Thyroid gland (tissue), 4 donors: ENCODE measurements around the gene RELL1. TPM values are rescaled to one million over a fixed set of nuclear protein-coding genes. Genes with fewer than 3 reads are reported as not detected.

Source experiments
- DNase-seq, 2 donors: peaks; one replicate each; pipeline ENCODE4 v3.0.0-alpha.2; 2019
- H3K27ac ChIP-seq, 3 donors: fragments of 200-600 bp; sonication (generic); 1 replicate in 2 of 3; 2 replicates in 1 of 3; pipeline ENCODE4 v1.5.1; 2016 to 2019; ENCODE audit warnings: mild to moderate bottlenecking in 1 of 3, moderate library complexity in 1 of 3
- H3K27me3 ChIP-seq: fragments of 200-600 bp; sonication (generic); one replicate; pipeline ENCODE4 v1.5.1; 2019
- H3K36me3 ChIP-seq, 2 donors: fragments of 200-600 bp; sonication (generic); one replicate each; pipeline ENCODE4 v1.5.1; 2016 to 2019
- H3K4me1 ChIP-seq, 2 donors: fragments of 200-600 bp; sonication (generic); one replicate each; pipeline ENCODE4 v1.5.1; 2017 to 2019
- H3K4me3 ChIP-seq, 3 donors: fragments of 200-600 bp; sonication (generic); replicated peaks in 1 of 3; 1 replicate in 2 of 3; 2 replicates in 1 of 3; pipeline ENCODE4 v1.5.1; 2016; ENCODE audit warnings: mild to moderate bottlenecking in 1 of 3
- H3K9me3 ChIP-seq: fragments of 200-600 bp; sonication (generic); one replicate; pipeline ENCODE4 v1.5.1; 2017
- POLR2A ChIP-seq, 2 donors: fragments of 450-650 bp; IDR thresholded peaks; one replicate each; pipeline ENCODE4 v1.6.1; 2017; ENCODE audit warnings: antibody characterized with exemption in 2 of 2, mild to moderate bottlenecking in 2 of 2, moderate library complexity in 1 of 2
- WGBS, 2 donors: methylation state at CpG; one replicate each; pipeline ENCODE4 v1.1.5; 2017; 5-methylcytosine and 5-hydroxymethylcytosine counted together
- intact Hi-C: fragments of 100-400 bp; cut with DNase I; formaldehyde crosslinking; loops from one replicate; pipeline ENCODE4 v1.15.1; 2023
- total RNA-seq, 4 donors: library from RNA; depleted of rRNA; stranded (reverse); fragments of >200 nt; gene quantifications; one replicate each; pipeline ENCODE4 v1.2.3, GENCODE V29; 2016
- TF ChIP-seq, protein P1 (sequence below), 6 experiments: fragments of 200-600 bp in 3 of 6; fragments of 450-650 bp in 3 of 6; sonication (generic) in 3 of 6; IDR thresholded peaks; one replicate each; pipeline ENCODE4 v1.5.1; 2016 to 2019; ENCODE audit warnings: antibody characterized with exemption in 6 of 6, mild to moderate bottlenecking in 2 of 6, inconsistent platforms in 1 of 6, moderate library complexity in 1 of 6

The RELL1 gene
- total RNA-seq, 4 donors from 2014 or later = 105 to 123 (median 116) TPM

GRCh38 chr4:37656649-37657048 lies 29.5 kb downstream of the RELL1 start:
- intact Hi-C loops = no loop called here
- no peak overlapping the region for H3K4me3 ChIP-seq
- H3K27me3 ChIP-seq = no peaks in the 10 kb centered on the region
- peaks cover 29 to 40% of the 10 kb centered on the region in 2 donors for H3K4me1 ChIP-seq
- no peaks in the 10 kb centered on the region for H3K9me3 ChIP-seq
- no peaks in the 10 kb centered on the region for H3K36me3 ChIP-seq
- TF ChIP-seq, protein P1, sequence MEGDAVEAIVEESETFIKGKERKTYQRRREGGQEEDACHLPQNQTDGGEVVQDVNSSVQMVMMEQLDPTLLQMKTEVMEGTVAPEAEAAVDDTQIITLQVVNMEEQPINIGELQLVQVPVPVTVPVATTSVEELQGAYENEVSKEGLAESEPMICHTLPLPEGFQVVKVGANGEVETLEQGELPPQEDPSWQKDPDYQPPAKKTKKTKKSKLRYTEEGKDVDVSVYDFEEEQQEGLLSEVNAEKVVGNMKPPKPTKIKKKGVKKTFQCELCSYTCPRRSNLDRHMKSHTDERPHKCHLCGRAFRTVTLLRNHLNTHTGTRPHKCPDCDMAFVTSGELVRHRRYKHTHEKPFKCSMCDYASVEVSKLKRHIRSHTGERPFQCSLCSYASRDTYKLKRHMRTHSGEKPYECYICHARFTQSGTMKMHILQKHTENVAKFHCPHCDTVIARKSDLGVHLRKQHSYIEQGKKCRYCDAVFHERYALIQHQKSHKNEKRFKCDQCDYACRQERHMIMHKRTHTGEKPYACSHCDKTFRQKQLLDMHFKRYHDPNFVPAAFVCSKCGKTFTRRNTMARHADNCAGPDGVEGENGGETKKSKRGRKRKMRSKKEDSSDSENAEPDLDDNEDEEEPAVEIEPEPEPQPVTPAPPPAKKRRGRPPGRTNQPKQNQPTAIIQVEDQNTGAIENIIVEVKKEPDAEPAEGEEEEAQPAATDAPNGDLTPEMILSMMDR (IDR thresholded peaks at IDR 0.05) = no peak
- no peak for TF ChIP-seq POLR2A (IDR thresholded peaks at IDR 0.05)
- WGBS, 2 donors = 91 to 96% methylated on average over 4 of the region's 4 CpGs
- no peak for DNase-seq
- no peak overlapping the region for H3K27ac ChIP-seq

- intact Hi-C loops = no loop called here
- no peak for DNase-seq
- H3K4me1 ChIP-seq = peaks cover 13 to 25% of the 10 kb centered on the region in 2 donors
- no peaks in the 10 kb centered on the region for H3K9me3 ChIP-seq
- H3K27me3 ChIP-seq = no peaks in the 10 kb centered on the region
- H3K4me3 ChIP-seq = no peak overlapping the region
- TF ChIP-seq, protein P1 (IDR thresholded peaks at IDR 0.05) = no peak
- TF ChIP-seq POLR2A (IDR thresholded peaks at IDR 0.05) = no peak
- no peaks in the 10 kb centered on the region for H3K36me3 ChIP-seq
- WGBS, 2 donors = 90 to 95% methylated on average over 1 of the region's 1 CpG
- no peak overlapping the region for H3K27ac ChIP-seq
Measured at GRCh38 chr4:37653601-37654000, 32.6 kb downstream of the RELL1 start.

GRCh38 chr4:37652747-37653527 lies 33.2 kb downstream of the RELL1 start:
- intact Hi-C loops = no loop called here
- no peak for DNase-seq
- Histone ChIP-seq H3K27me3 (no peaks in the 10 kb centered on the region), H3K4me1 (peaks cover 18 to 25% of the 10 kb centered on the region in 2 donors), H3K36me3 (no peaks in the 10 kb centered on the region), H3K4me3 (no peak overlapping the region), H3K27ac (no peak overlapping the region), H3K9me3 (no peaks in the 10 kb centered on the region)
- WGBS, 2 donors = 91 to 93% methylated on average over 4 of the region's 4 CpGs
- TF ChIP-seq, protein P1 (IDR thresholded peaks at IDR 0.05) = no peak
- TF ChIP-seq POLR2A (IDR thresholded peaks at IDR 0.05) = no peak

DNA sequence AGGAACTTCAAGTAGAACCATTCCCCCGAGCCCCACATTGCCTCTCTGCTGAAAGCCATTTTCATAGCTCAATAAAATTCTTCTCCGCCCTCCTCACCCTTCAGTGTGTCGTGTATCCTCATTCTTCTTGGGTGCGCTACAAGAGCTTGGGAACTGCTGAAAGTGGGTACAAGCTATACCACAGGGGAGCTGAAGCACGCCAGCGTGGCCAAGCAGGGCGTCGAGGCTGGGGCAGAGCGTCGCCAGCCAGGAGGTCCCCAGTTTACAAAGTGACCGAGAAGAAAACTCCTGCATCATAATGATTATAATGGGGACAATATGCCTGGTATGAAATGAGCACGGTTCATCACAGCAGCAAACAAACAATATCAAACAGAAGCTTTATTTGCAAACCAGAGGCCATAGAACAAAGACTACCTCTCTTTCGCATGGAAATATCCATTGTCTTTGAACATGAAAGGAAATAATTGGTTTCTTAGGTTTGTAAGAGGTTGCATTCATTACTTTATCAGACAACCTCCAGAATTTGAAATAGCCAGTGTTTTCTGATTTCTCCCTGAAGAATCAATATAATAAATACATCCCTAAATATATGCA lies 34.3 kb downstream of the RELL1 start:
- intact Hi-C loops = no loop called here
- TF ChIP-seq, protein P1 (IDR thresholded peaks at IDR 0.05) = no peak
- Histone ChIP-seq H3K27ac (no peak overlapping the region), H3K36me3 (peaks cover 2 to 4% of the 10 kb centered on the region in 2 donors), H3K27me3 (no peaks in the 10 kb centered on the region), H3K9me3 (no peaks in the 10 kb centered on the region), H3K4me1 (peaks cover 24 to 33% of the 10 kb centered on the region in 2 donors), H3K4me3 (no peak overlapping the region)
- no peak for DNase-seq
- 97 to 98% methylated on average over 13 of the region's 13 CpGs for WGBS, 2 donors

DNA sequence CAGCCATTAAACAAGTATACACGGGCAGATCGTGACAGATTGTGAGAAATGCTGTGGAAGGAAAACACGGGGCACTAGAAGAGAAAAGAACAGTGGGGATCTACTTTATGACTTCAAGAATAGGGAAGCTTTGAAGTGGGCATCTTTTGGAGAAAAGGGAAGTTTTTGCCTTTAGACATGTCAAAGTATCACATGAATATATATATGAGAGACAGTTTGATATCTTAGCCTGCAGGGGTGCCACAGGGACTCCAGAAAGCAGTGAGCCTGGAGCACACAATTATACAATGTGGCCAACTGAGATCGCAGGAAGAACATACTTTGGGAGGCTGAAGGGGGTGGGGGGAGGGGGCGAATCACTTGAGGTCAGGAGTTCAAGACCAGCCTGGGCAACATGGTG lies 35.7 kb downstream of the RELL1 start:
- no peak for TF ChIP-seq POLR2A (IDR thresholded peaks at IDR 0.05)
- TF ChIP-seq, protein P1 (IDR thresholded peaks at IDR 0.05) = no peak
- Histone ChIP-seq H3K9me3 (no peaks in the 10 kb centered on the region), H3K4me1 (peaks cover 37 to 47% of the 10 kb centered on the region in 2 donors), H3K36me3 (peaks cover 5 to 12% of the 10 kb centered on the region in 2 donors), H3K27ac (no peak overlapping the region), H3K27me3 (no peaks in the 10 kb centered on the region), H3K4me3 (no peak overlapping the region)
- DNase-seq = no peak
- intact Hi-C loops = no loop called here
- WGBS, 2 donors = 93 to 97% methylated on average over 5 of the region's 5 CpGs
